Measurements from ENCODE around the gene AUTS2.

DNA sequence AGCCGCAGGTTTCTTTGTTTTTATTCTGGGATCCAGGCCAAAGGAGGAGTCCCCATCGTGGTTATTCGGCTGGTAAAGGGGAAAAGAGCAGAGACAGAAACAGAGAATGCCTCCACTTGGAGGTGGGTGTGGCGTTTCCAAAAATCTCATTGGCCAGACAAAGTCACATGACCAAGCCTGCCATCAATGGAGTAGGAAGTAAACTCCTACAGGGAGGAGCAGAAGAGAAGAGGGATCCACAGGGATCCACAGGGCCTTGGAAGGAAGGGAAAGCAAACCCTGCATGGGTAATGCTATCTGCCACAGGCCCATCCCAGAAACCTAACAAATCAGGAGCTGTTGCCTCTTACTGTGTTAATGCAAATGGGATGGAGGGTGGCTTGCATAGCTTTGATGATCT is 1107.9 kb downstream of the AUTS2 start:
- TF ChIP-seq POLR2A (IDR thresholded peaks at IDR 0.05; ENCODE audit: low read depth, low read length) (no peak), POLR2AphosphoS5 (IDR thresholded peaks at IDR 0.05; ENCODE audit: low read depth, low read length) (no peak), TAF1 (IDR thresholded peaks at IDR 0.05; ENCODE audit: borderline replicate concordance, low read depth, low read length) (no peak)
